SK-N-SH treated with all-trans-retinoic acid at 6 μM for 48 hours (cell line): ENCODE results near the gene ARHGEF1.

Source experiments
- ATAC-seq: fragments of 200-7000 bp; cut with Tn5 transposase; 3 replicates; pipeline ENCODE4 v1.9.1; 2020; ENCODE audit warnings: mild to moderate bottlenecking, moderate library complexity
- CSDC2 ChIP-seq: fragments of 250-450 bp; sonication (Bioruptor Pico); IDR thresholded peaks from 2 replicates; pipeline ENCODE4 v1.5.0; 2020; ENCODE audit warnings: mild to moderate bottlenecking, moderate library complexity
- ESRRG ChIP-seq: fragments of 250-450 bp; sonication (Bioruptor Pico); IDR thresholded peaks from 2 replicates; pipeline ENCODE4 v1.6.1; 2021; ENCODE audit warnings: mild to moderate bottlenecking
- GLIS3 ChIP-seq: fragments of 250-450 bp; sonication (Bioruptor Pico); IDR thresholded peaks from 2 replicates; pipeline ENCODE4 v1.5.0; 2020; ENCODE audit warnings: mild to moderate bottlenecking, moderate library complexity
- ISL1 ChIP-seq: fragments of 250-450 bp; sonication (Bioruptor Pico); IDR thresholded peaks from 2 replicates; pipeline ENCODE4 v2.1.2; 2022; ENCODE audit warnings: mild to moderate bottlenecking, moderate library complexity
- OSR1 ChIP-seq: fragments of 250-450 bp; sonication (Bioruptor Pico); IDR thresholded peaks from 2 replicates; pipeline ENCODE4 v1.8.0; 2022; ENCODE audit warnings: moderate library complexity, mild to moderate bottlenecking, inconsistent platforms
- PPARA ChIP-seq: fragments of 250-450 bp; sonication (Bioruptor Pico); IDR thresholded peaks from 2 replicates; pipeline ENCODE4 v1.5.0; 2020; ENCODE audit warnings: mild to moderate bottlenecking, borderline replicate concordance
- RARB ChIP-seq: fragments of 250-450 bp; sonication (Bioruptor Pico); IDR thresholded peaks from 2 replicates; pipeline ENCODE4 v1.8.0; 2021; ENCODE audit warnings: mild to moderate bottlenecking, moderate library complexity
- SNAI2 ChIP-seq: fragments of 250-450 bp; sonication (Bioruptor Pico); IDR thresholded peaks from 2 replicates; pipeline ENCODE4 v1.5.0; 2020; ENCODE audit warnings: mild to moderate bottlenecking, moderate library complexity
- TCF4 ChIP-seq: fragments of 250-450 bp; sonication (Bioruptor Pico); IDR thresholded peaks from 2 replicates; pipeline ENCODE4 v1.8.0; 2021; ENCODE audit warnings: mild to moderate bottlenecking, moderate library complexity, borderline replicate concordance
- TOX ChIP-seq: fragments of 250-450 bp; sonication (Bioruptor Pico); IDR thresholded peaks from 2 replicates; pipeline ENCODE4 v1.8.0; 2021; ENCODE audit warnings: mild to moderate bottlenecking, moderate library complexity, borderline replicate concordance
- ZC3H10 ChIP-seq: fragments of 250-450 bp; sonication (Bioruptor Pico); IDR thresholded peaks from 2 replicates; pipeline ENCODE4 v1.5.1; 2021; ENCODE audit warnings: mild to moderate bottlenecking, moderate library complexity
- ZFP3 ChIP-seq: fragments of 250-450 bp; sonication (Bioruptor Pico); IDR thresholded peaks from 2 replicates; pipeline ENCODE4 v1.5.0; 2020; ENCODE audit warnings: mild to moderate bottlenecking, moderate library complexity
- ZFP30 ChIP-seq: fragments of 450-650 bp; formaldehyde crosslinking; IDR thresholded peaks from 2 replicates; pipeline ENCODE4 v1.5.0; 2022; ENCODE audit warnings: mild to moderate bottlenecking, moderate library complexity
- ZNF565 ChIP-seq: fragments of 450-650 bp; formaldehyde crosslinking; conservative IDR thresholded peaks from 2 replicates; pipeline ENCODE4 v1.5.0; 2020; ENCODE audit warnings: low read depth, mild to moderate bottlenecking, moderate library complexity
- ZNF70 ChIP-seq: fragments of 450-650 bp; formaldehyde crosslinking; IDR thresholded peaks from 2 replicates; pipeline ENCODE4 v1.5.0; 2020; ENCODE audit warnings: mild to moderate bottlenecking, moderate library complexity
- ZNF8 ChIP-seq: fragments of 450-650 bp; formaldehyde crosslinking; IDR thresholded peaks from 2 replicates; pipeline ENCODE4 v1.5.0; 2020; ENCODE audit warnings: mild to moderate bottlenecking, moderate library complexity
- TF ChIP-seq, protein P1 (sequence below): fragments of 250-450 bp; sonication (Bioruptor Pico); IDR thresholded peaks from 2 replicates; pipeline ENCODE4 v1.8.0; 2021; ENCODE audit warnings: low read depth, mild to moderate bottlenecking, moderate library complexity, borderline replicate concordance
- TF ChIP-seq, protein P2 (sequence below): fragments of 250-450 bp; sonication (Bioruptor Pico); IDR thresholded peaks from 2 replicates; pipeline ENCODE4 v1.5.1; 2021; ENCODE audit warnings: mild to moderate bottlenecking, moderate library complexity
- TF ChIP-seq, protein P3 (sequence below): fragments of 250-450 bp; sonication (Bioruptor Pico); IDR thresholded peaks from 2 replicates; pipeline ENCODE4 v1.8.0; 2020; ENCODE audit warnings: mild to moderate bottlenecking, moderate library complexity, borderline replicate concordance
- TF ChIP-seq, protein P4 (sequence below): fragments of 250-450 bp; sonication (Bioruptor Pico); IDR thresholded peaks from 2 replicates; pipeline ENCODE4 v1.5.0; 2020; ENCODE audit warnings: mild to moderate bottlenecking, moderate library complexity

ARHGEF1 gene

DNA sequence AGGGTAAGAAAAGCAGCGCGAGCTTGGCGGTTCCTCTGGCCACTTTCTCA, 38.2 kb upstream of the ARHGEF1 start, which contains the start of gene DMRTC2 (continued):
- TF ChIP-seq, protein P1, sequence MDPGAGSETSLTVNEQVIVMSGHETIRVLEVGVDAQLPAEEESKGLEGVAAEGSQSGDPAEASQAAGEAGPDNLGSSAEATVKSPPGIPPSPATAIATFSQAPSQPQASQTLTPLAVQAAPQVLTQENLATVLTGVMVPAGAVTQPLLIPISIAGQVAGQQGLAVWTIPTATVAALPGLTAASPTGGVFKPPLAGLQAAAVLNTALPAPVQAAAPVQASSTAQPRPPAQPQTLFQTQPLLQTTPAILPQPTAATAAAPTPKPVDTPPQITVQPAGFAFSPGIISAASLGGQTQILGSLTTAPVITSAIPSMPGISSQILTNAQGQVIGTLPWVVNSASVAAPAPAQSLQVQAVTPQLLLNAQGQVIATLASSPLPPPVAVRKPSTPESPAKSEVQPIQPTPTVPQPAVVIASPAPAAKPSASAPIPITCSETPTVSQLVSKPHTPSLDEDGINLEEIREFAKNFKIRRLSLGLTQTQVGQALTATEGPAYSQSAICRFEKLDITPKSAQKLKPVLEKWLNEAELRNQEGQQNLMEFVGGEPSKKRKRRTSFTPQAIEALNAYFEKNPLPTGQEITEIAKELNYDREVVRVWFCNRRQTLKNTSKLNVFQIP (CRISPR knock-in tag), result no peak
- TF ChIP-seq, protein P2, sequence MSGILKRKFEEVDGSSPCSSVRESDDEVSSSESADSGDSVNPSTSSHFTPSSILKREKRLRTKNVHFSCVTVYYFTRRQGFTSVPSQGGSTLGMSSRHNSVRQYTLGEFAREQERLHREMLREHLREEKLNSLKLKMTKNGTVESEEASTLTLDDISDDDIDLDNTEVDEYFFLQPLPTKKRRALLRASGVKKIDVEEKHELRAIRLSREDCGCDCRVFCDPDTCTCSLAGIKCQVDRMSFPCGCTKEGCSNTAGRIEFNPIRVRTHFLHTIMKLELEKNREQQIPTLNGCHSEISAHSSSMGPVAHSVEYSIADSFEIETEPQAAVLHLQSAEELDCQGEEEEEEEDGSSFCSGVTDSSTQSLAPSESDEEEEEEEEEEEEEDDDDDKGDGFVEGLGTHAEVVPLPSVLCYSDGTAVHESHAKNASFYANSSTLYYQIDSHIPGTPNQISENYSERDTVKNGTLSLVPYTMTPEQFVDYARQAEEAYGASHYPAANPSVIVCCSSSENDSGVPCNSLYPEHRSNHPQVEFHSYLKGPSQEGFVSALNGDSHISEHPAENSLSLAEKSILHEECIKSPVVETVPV (CRISPR knock-in tag), result no peak
- no peak for TF ChIP-seq OSR1
- no peak for TF ChIP-seq ESRRG (CRISPR knock-in tag)
- TF ChIP-seq, all 23 proteins: peak for 0

DNA sequence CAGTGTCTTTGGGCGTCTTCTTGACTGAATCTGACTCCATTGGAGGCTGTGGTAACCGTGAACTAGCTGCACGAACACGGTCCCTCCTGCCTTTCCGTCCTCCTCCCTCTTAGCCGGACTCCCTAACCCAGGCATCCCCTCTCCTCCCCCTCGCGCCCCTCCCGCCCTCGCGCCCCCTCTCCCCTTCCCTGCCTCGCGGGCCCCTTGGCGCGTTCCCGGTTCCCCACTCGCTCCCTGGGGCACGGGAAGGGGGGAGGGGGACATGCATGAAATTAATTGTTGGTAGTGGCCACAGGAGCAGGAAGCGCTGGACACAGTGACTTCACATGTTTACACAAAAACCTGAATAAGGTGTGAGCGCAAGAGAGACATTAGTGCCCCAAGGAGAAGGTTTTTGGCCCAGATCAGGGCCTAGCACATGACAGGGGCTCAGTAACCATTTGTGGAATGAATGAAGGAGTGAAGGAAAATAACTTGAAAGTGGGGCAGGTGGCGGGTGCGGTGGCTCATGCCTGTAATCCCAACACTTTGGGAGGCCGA, 37.9 kb upstream of the ARHGEF1 start:
- TF ChIP-seq CSDC2 (CRISPR knock-in tag), result no peak
- TF ChIP-seq ZFP30, result no peak
- TF ChIP-seq OSR1, result no peak
- TF ChIP-seq ZNF70 (CRISPR knock-in tag), result no peak
- no peak for TF ChIP-seq GLIS3 (CRISPR knock-in tag)
- TF ChIP-seq ZFP3 (CRISPR knock-in tag), result no peak
- no peak for TF ChIP-seq ZNF565
- no peak for TF ChIP-seq TCF4 (CRISPR knock-in tag)
- TF ChIP-seq, protein P2 (CRISPR knock-in tag), result no peak
- no peak for TF ChIP-seq TOX (CRISPR knock-in tag)
- no peak for TF ChIP-seq ESRRG (CRISPR knock-in tag)
- TF ChIP-seq, all 23 proteins: peak for 0
- no peak for ATAC-seq

DNA sequence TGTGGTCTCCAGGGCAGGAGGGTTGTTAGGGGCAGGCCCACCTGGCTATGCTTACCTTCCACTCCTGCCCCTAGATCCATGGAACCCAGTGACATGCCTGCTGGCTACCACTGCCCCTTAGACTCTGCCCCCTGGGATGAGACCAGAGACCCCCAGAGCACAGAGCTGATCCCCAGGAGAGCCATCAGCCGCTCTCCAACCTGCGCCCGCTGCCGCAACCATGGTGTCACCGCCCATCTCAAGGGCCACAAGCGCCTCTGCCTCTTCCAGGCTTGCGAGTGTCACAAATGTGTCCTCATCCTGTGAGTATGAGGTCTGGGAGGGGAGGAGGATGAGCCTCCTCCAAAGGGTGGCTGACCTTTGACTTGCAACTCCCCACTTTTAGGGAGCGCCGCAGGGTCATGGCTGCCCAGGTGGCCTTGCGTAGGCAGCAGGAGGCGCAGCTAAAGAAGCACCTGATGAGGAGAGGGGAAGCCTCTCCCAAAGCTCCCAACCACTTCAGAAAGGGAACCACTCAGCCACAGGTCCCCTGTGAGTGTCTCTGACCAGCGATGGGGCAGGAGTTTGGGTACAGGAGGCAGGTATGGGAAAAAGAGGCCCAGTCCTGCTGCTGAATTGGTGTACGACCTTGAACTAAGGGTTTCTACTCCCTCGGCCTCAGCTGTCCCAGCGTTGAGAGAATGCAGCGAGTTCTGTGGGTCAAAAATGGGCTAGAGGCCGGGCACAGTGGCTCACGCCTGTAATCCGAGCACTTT, 35.5 kb upstream of the ARHGEF1 start:
- no peak for ATAC-seq
- no peak for TF ChIP-seq GLIS3 (CRISPR knock-in tag)

DNA sequence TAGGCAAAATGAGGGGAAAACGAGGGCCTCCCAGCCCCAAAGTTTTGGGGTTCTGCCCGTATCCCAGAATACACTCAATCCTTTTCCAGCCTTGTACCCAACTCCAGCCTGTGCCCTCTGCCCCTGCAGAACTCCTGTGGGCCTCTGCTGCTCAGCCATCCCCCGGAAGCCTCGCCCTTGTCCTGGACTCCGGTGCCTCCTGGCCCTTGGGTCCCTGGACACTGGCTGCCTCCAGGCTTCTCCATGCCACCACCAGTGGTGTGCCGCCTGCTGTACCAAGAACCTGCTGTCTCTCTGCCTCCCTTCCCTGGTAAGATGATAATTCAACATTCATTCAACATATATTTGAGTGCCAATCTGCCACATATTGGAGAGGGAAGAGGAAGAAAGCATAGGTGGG, 34.3 kb upstream of the ARHGEF1 start:
- TF ChIP-seq SNAI2 (CRISPR knock-in tag) (no peak), ZNF70 (CRISPR knock-in tag) (no peak), TCF4 (CRISPR knock-in tag) (no peak), ZFP30 (no peak), ZNF565 (no peak), ZFP3 (CRISPR knock-in tag) (no peak), ZC3H10 (CRISPR knock-in tag) (no peak), PPARA (CRISPR knock-in tag) (no peak), CSDC2 (CRISPR knock-in tag) (no peak), ZNF8 (CRISPR knock-in tag) (no peak), ISL1 (CRISPR knock-in tag) (no peak), ESRRG (CRISPR knock-in tag) (no peak), GLIS3 (CRISPR knock-in tag) (no peak), TOX (CRISPR knock-in tag) (no peak), OSR1 (no peak), RARB (no peak)
- TF ChIP-seq, protein P1 (CRISPR knock-in tag), result no peak
- TF ChIP-seq, protein P2 (CRISPR knock-in tag), result no peak
- TF ChIP-seq, protein P3, sequence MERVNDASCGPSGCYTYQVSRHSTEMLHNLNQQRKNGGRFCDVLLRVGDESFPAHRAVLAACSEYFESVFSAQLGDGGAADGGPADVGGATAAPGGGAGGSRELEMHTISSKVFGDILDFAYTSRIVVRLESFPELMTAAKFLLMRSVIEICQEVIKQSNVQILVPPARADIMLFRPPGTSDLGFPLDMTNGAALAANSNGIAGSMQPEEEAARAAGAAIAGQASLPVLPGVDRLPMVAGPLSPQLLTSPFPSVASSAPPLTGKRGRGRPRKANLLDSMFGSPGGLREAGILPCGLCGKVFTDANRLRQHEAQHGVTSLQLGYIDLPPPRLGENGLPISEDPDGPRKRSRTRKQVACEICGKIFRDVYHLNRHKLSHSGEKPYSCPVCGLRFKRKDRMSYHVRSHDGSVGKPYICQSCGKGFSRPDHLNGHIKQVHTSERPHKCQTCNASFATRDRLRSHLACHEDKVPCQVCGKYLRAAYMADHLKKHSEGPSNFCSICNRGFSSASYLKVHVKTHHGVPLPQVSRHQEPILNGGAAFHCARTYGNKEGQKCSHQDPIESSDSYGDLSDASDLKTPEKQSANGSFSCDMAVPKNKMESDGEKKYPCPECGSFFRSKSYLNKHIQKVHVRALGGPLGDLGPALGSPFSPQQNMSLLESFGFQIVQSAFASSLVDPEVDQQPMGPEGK (CRISPR knock-in tag), result no peak
- TF ChIP-seq, protein P4, sequence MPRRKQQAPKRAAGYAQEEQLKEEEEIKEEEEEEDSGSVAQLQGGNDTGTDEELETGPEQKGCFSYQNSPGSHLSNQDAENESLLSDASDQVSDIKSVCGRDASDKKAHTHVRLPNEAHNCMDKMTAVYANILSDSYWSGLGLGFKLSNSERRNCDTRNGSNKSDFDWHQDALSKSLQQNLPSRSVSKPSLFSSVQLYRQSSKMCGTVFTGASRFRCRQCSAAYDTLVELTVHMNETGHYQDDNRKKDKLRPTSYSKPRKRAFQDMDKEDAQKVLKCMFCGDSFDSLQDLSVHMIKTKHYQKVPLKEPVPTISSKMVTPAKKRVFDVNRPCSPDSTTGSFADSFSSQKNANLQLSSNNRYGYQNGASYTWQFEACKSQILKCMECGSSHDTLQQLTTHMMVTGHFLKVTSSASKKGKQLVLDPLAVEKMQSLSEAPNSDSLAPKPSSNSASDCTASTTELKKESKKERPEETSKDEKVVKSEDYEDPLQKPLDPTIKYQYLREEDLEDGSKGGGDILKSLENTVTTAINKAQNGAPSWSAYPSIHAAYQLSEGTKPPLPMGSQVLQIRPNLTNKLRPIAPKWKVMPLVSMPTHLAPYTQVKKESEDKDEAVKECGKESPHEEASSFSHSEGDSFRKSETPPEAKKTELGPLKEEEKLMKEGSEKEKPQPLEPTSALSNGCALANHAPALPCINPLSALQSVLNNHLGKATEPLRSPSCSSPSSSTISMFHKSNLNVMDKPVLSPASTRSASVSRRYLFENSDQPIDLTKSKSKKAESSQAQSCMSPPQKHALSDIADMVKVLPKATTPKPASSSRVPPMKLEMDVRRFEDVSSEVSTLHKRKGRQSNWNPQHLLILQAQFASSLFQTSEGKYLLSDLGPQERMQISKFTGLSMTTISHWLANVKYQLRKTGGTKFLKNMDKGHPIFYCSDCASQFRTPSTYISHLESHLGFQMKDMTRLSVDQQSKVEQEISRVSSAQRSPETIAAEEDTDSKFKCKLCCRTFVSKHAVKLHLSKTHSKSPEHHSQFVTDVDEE, result no peak
- TF ChIP-seq, all 23 proteins: peak for 0
- no peak for ATAC-seq
